GM23338 (cell line): ENCODE data around the gene SRSF9. TPM values are rescaled to one million over a fixed set of nuclear protein-coding genes. Genes with fewer than 3 reads are reported as not detected.
A peak's percentile ranks its signal among the peaks of the same experiment; 100 is the strongest.

Experiments used
- ATAC-seq: fragments of 200-7000 bp; cut with Tn5 transposase; 3 replicates; pipeline ENCODE4 v1.9.1; 2020
- DNase-seq: peaks from one replicate; pipeline ENCODE4 v3.0.0-alpha.2; 2015; ENCODE audit warnings: low spot score
- H2AFZ ChIP-seq: fragments of 200-600 bp; sonication (generic); 2 replicates; pipeline ENCODE4 v1.8.0; 2016; ENCODE audit warnings: antibody characterized with exemption, mild to moderate bottlenecking, moderate library complexity
- H3F3A ChIP-seq: fragments of 200-600 bp; sonication (generic); replicated peaks from 2 replicates; pipeline ENCODE4 v1.8.0; 2017; ENCODE audit warnings: antibody characterized with exemption, mixed run types, low read depth
- H3K27ac ChIP-seq: fragments of 200-600 bp; sonication (generic); 2 replicates; pipeline ENCODE4 v1.6.1; 2016; ENCODE audit warnings: low read depth
- H3K27me3 ChIP-seq: fragments of 200-600 bp; sonication (generic); 2 replicates; pipeline ENCODE4 v1.8.0; 2016; ENCODE audit warnings: mild to moderate bottlenecking, mixed run types, moderate library complexity; ENCODE audit not compliant: insufficient read depth
- H3K36me3 ChIP-seq: fragments of 200-600 bp; sonication (generic); 2 replicates; pipeline ENCODE4 v1.8.0; 2016; ENCODE audit warnings: mild to moderate bottlenecking; ENCODE audit not compliant: insufficient read depth
- H3K4me1 ChIP-seq: fragments of 200-600 bp; sonication (generic); 2 replicates; pipeline ENCODE4 v1.8.0; 2016; ENCODE audit warnings: mild to moderate bottlenecking, moderate library complexity; ENCODE audit not compliant: insufficient read depth
- H3K4me2 ChIP-seq: fragments of 200-600 bp; sonication (generic); 2 replicates; pipeline ENCODE4 v1.7.1; 2017; ENCODE audit warnings: mixed run types
- H3K4me3 ChIP-seq: fragments of 200-600 bp; sonication (generic); 2 replicates; pipeline ENCODE4 v1.6.1; 2016; ENCODE audit warnings: mixed run types
- H3K79me2 ChIP-seq: fragments of 200-600 bp; sonication (generic); replicated peaks from 2 replicates; pipeline ENCODE4 v1.8.0; 2017; ENCODE audit warnings: mild to moderate bottlenecking; ENCODE audit not compliant: insufficient read depth
- H3K9me2 ChIP-seq: fragments of 200-600 bp; sonication (generic); 2 replicates; pipeline ENCODE4 v1.8.0; 2017; ENCODE audit not compliant: insufficient read depth
- H4K20me1 ChIP-seq: fragments of 200-600 bp; sonication (generic); replicated peaks from 2 replicates; pipeline ENCODE4 v1.8.0; 2017; ENCODE audit warnings: mild to moderate bottlenecking; ENCODE audit not compliant: insufficient read depth
- H3K27ac Mint-ChIP-seq: 2 replicates; pipeline ENCODE4 v1.8.0; 2020; ENCODE audit warnings: inconsistent platforms, mild to moderate bottlenecking, moderate library complexity, mixed read lengths
- H3K27me3 Mint-ChIP-seq: 3 replicates; pipeline ENCODE4 v1.8.0; 2022; ENCODE audit warnings: low read depth, mild to moderate bottlenecking, moderate library complexity, mixed read lengths, inconsistent platforms; ENCODE audit not compliant: insufficient read depth, poor library complexity
- H3K36me3 Mint-ChIP-seq: 3 replicates; pipeline ENCODE4 v1.8.0; 2021; ENCODE audit warnings: low read depth, mild to moderate bottlenecking, inconsistent platforms, moderate library complexity, mixed read lengths
- H3K4me1 Mint-ChIP-seq: 3 replicates; pipeline ENCODE4 v1.8.0; 2020; ENCODE audit warnings: mild to moderate bottlenecking, inconsistent platforms, mixed read lengths
- H3K4me3 Mint-ChIP-seq: 3 replicates; pipeline ENCODE4 v1.8.0; 2021; ENCODE audit warnings: moderate library complexity, mild to moderate bottlenecking, inconsistent platforms, mixed read lengths
- H3K9me3 Mint-ChIP-seq: 3 replicates; pipeline ENCODE4 v1.8.0; 2020; ENCODE audit warnings: moderate library complexity, mild to moderate bottlenecking, inconsistent platforms, mixed read lengths
- CREB1 ChIP-seq: fragments of 250-450 bp; sonication (Bioruptor Pico); IDR thresholded peaks from 2 replicates; pipeline ENCODE4 v1.5.0; 2020; ENCODE audit warnings: low read depth, mild to moderate bottlenecking, moderate library complexity
- CTCF ChIP-seq, 2 experiments: fragments of 200-600 bp in 1 of 2; sonication (generic) in 1 of 2; conservative IDR thresholded peaks; 2 replicates each; pipeline versions ENCODE4 v1.5.1 to v1.6.1; 2016 to 2017; ENCODE audit warnings: antibody characterized with exemption in 2 of 2, low read depth in 2 of 2, mild to moderate bottlenecking in 2 of 2, moderate library complexity in 1 of 2
- EZH2 ChIP-seq: fragments of 200-600 bp; sonication (generic); IDR thresholded peaks from one replicate; pipeline ENCODE4 v1.8.0; 2017; ENCODE audit warnings: antibody characterized with exemption, mild to moderate bottlenecking, low read depth; ENCODE audit not compliant: unreplicated experiment
- EZH2phosphoT487 ChIP-seq: fragments of 200-600 bp; sonication (generic); IDR thresholded peaks from one replicate; pipeline ENCODE4 v1.8.1; 2018; ENCODE audit warnings: antibody characterized with exemption; ENCODE audit not compliant: unreplicated experiment
- JUNB ChIP-seq: IDR thresholded peaks from one replicate; pipeline ENCODE4 v1.6.1; 2016; ENCODE audit warnings: antibody characterized with exemption; ENCODE audit not compliant: unreplicated experiment
- NANOG ChIP-seq: IDR thresholded peaks from 2 replicates; pipeline ENCODE4 v1.6.1; 2016; ENCODE audit warnings: antibody characterized with exemption, borderline replicate concordance
- POLR2AphosphoS5 ChIP-seq: IDR thresholded peaks from 2 replicates; pipeline ENCODE4 v1.6.1; 2016; ENCODE audit warnings: antibody characterized with exemption, low read depth
- REST ChIP-seq: IDR thresholded peaks from one replicate; pipeline ENCODE4 v1.6.1; 2018; ENCODE audit warnings: antibody characterized with exemption; ENCODE audit not compliant: unreplicated experiment
- STAT1 ChIP-seq: IDR thresholded peaks from one replicate; pipeline ENCODE4 v1.6.1; 2016; ENCODE audit warnings: antibody characterized with exemption; ENCODE audit not compliant: unreplicated experiment
- ZNF114 ChIP-seq: fragments of 250-450 bp; sonication (Bioruptor Pico); IDR thresholded peaks from 2 replicates; pipeline ENCODE4 v1.5.0; 2020; ENCODE audit warnings: mild to moderate bottlenecking, moderate library complexity
- ZNF331 ChIP-seq: fragments of 250-450 bp; sonication (Bioruptor Pico); IDR thresholded peaks from 2 replicates; pipeline ENCODE4 v1.5.0; 2020; ENCODE audit warnings: low read depth, mild to moderate bottlenecking, moderate library complexity
- ZNF462 ChIP-seq: fragments of 250-450 bp; sonication (Bioruptor Pico); IDR thresholded peaks from 2 replicates; pipeline ENCODE4 v1.5.0; 2020; ENCODE audit warnings: mild to moderate bottlenecking, moderate library complexity
- polyA plus RNA-seq: library from polyadenylated mRNA; unstranded; fragments of >200 nt; fragmentation: Nextera tagmentation; extraction: Ambion mirVana; gene quantifications from 2 replicates; pipeline ENCODE4 v1.2.1, GENCODE V29; 2016
- total RNA-seq: library from RNA; depleted of rRNA; stranded (reverse); fragments of >200 nt; shearing (Covaris generic); gene quantifications from 2 replicates; pipeline ENCODE4 v1.2.3, GENCODE V29; 2014
- TF ChIP-seq, protein P1 (sequence below): IDR thresholded peaks from 2 replicates; pipeline ENCODE4 v1.6.1; 2016; ENCODE audit warnings: antibody characterized with exemption

SRSF9 gene
- total and polyA plus RNA-seq, 2 experiments from 2014 or later = 250 to 481 TPM

DNA sequence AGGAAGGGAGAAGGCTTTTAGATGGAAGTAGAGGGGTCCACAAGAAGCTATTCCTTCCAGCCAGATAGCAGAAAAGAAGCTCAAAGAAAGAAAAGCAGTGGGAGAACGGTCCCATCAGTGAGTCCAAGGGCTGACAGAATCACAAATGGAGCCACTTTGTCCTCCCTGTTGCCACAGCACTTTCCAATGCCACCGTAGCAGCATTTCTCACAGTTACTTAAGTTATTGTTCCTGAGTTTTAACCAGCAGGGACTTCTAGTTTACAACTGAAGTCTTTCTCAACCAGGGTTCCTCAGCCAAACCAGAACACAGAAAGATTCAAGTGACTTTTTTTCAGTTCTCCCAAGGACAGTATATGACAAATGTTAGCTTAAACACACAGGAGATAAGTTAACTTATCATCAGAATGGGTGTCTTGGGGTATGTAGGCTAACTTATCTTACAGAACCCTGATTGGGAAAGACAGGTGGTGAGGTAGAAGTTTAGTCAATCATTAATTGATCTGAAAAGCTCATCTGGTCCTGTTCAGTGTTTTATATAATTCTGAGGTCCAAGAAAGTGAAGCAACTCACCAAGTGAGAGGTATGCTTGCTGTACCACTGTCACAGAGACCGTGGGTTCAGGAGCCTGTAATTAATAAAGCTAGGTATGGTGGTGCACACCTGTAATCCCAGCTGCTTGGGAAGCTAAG, 16.3 kb downstream of the SRSF9 start:
- DNase-seq = no peak
- peaks cover 31% of the 10 kb centered on the region for H3K36me3 ChIP-seq
- peaks cover 30% of the 10 kb centered on the region for H3K79me2 ChIP-seq

More for the DNA sequence above, 16.3 kb downstream of the SRSF9 start:
- Mint-ChIP-seq H3K27ac (no peak overlapping the region), H3K36me3 (peaks cover 63% of the 10 kb centered on the region; the same call in 2 of the 3 replicates), H3K4me3 (no peak overlapping the region), H3K4me1 (no peaks in the 10 kb centered on the region), H3K27me3 (peaks cover 4% of the 10 kb centered on the region), H3K9me3 (no peaks in the 10 kb centered on the region)
- Histone ChIP-seq H3K4me3 (no peak overlapping the region), H3K9me2 (no peaks in the 10 kb centered on the region), H3K27me3 (no peaks in the 10 kb centered on the region), H2AFZ (no peak overlapping the region), H3K4me1 (no peaks in the 10 kb centered on the region), H3F3A (peaks cover 4% of the 10 kb centered on the region), H3K27ac (0 out of 2 replicates have a peak overlapping the region, but pooled peaks have one; percentile 26), H3K4me2 (no peak overlapping the region), H4K20me1 (peaks cover 40% of the 10 kb centered on the region)
- ATAC-seq = no peak
- no peak for TF ChIP-seq ZNF462
- no peak for TF ChIP-seq ZNF331 (CRISPR knock-in tag)
- no peak for TF ChIP-seq EZH2
- no peak for TF ChIP-seq POLR2AphosphoS5
- TF ChIP-seq EZH2phosphoT487 = no peak
- no peak for TF ChIP-seq CREB1 (CRISPR knock-in tag)
- no peak for TF ChIP-seq NANOG
- TF ChIP-seq REST = no peak
- TF ChIP-seq, protein P1, sequence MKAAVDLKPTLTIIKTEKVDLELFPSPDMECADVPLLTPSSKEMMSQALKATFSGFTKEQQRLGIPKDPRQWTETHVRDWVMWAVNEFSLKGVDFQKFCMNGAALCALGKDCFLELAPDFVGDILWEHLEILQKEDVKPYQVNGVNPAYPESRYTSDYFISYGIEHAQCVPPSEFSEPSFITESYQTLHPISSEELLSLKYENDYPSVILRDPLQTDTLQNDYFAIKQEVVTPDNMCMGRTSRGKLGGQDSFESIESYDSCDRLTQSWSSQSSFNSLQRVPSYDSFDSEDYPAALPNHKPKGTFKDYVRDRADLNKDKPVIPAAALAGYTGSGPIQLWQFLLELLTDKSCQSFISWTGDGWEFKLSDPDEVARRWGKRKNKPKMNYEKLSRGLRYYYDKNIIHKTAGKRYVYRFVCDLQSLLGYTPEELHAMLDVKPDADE = no peak
- no peak for TF ChIP-seq CTCF (conservative IDR thresholded peaks at IDR 0.05; ENCODE audit: low read depth in 2 of 2)
- TF ChIP-seq ZNF114 (CRISPR knock-in tag) = no peak
- no peak for TF ChIP-seq STAT1
- no peak for TF ChIP-seq JUNB
